Retinal pigment epithelial cell (primary cell): ENCODE data around the gene AKAP13.

Experiments used
- DNase-seq: peaks from one replicate; pipeline ENCODE4 v3.0.0-alpha.2; 2010; ENCODE audit warnings: low read depth
- H3K4me3 ChIP-seq: 2 replicates; pipeline ENCODE4 v1.5.1; 2011; ENCODE audit warnings: mild to moderate bottlenecking, low read length, control low read depth, moderate library complexity
- TF ChIP-seq, protein P1 (sequence below): conservative IDR thresholded peaks from 2 replicates; pipeline ENCODE4 v1.5.1; 2011; ENCODE audit warnings: low read depth, low read length, control low read depth, inconsistent platforms

Gene AKAP13

DNA sequence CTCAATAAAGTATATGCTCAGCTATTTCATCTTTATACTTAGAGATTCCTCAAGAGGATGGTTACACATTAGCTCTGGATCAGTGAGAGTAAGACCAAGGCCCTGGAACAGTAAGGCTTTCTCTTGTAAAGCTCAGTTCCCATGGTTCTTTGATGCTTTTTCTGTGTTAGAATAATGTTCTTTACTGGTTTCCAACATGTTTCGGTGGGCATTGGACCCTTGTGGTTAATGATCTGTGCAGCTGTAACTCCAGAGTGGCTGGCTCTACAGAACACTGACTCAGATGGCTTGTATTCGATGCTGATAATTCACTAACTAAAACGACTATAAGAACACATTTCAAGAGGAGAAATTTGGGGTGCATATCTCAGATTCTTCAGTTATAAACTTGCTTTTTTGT is 114.7 kb downstream of the AKAP13 start:
- TF ChIP-seq, protein P1, sequence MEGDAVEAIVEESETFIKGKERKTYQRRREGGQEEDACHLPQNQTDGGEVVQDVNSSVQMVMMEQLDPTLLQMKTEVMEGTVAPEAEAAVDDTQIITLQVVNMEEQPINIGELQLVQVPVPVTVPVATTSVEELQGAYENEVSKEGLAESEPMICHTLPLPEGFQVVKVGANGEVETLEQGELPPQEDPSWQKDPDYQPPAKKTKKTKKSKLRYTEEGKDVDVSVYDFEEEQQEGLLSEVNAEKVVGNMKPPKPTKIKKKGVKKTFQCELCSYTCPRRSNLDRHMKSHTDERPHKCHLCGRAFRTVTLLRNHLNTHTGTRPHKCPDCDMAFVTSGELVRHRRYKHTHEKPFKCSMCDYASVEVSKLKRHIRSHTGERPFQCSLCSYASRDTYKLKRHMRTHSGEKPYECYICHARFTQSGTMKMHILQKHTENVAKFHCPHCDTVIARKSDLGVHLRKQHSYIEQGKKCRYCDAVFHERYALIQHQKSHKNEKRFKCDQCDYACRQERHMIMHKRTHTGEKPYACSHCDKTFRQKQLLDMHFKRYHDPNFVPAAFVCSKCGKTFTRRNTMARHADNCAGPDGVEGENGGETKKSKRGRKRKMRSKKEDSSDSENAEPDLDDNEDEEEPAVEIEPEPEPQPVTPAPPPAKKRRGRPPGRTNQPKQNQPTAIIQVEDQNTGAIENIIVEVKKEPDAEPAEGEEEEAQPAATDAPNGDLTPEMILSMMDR, result no peak
- DNase-seq, result no peak
- no peak overlapping the region for H3K4me3 ChIP-seq

DNA sequence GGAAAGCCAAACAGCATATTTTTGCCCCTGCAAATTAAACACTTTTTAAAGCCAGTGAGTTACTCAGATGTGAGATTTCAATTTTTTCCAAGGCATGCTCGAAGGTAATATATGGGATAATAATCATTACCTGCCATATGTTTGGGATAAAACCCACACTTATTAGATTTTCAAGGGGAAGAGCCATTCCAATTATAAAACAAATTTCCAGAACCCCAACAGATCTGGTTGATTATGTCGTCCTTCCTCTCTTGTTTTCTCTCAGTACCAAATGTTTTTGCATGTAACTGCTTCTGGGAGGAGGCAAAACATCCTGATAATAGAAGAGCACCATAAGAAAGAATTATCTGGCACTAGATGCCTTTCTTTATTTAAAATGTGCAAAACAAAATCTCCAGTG is 115.1 kb downstream of the AKAP13 start:
- DNase-seq, result no peak
- TF ChIP-seq, protein P1, result no peak
- no peak overlapping the region for H3K4me3 ChIP-seq

DNA sequence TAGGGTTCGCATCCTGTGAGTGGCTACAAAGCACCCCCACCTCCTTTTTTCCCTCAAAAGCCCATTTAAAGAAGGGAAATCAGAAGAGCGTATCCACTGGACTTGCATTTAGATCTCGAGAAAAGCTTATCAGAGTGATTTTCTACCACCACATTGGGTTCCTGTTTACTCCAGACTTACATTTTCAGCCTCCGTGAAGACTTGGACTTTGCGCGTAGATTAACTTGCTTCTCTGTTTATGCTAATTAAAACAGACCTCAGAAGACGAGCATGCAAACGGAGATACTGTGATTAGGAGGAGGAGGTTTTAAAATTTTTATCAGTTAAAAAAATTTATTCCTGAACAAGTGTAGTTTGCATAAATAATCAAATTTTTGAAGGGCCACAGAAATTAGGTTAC is 115.7 kb downstream of the AKAP13 start:
- no peak for DNase-seq
- TF ChIP-seq, protein P1, result no peak

DNA sequence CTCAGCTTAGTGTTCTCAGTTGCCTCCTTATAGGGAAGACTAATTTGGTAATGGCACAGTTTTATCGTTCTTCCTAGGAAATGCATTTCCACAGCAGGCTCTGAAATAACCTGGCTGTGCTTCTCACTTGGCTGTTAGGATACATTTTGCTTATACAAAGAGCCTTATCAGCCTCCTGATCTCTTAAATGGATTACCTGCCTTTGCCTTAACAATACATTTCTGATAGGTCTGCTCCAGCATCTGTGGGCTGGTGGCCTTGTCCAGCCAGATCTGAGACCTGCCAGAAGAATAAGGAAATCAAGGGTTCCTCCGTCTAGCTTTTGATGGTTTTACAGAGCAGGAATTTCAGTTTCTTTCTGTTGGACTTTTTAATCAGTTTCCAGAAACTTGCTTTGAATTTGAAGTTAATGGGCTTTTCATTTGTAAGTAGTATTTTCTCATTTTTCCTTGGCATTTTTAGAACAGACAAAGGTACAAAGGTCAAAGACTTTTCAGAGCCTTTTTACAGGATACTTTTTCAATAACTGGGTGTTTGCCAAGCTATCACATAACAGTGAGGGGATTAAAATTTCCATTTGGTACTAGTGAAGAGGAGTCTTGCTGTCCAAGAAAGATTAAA is 116.3 kb downstream of the AKAP13 start:
- H3K4me3 ChIP-seq, result no peak overlapping the region
- TF ChIP-seq, protein P1, result no peak
- no peak for DNase-seq

More for the DNA sequence above, 115.7 kb downstream of the AKAP13 start:
- H3K4me3 ChIP-seq, result no peak overlapping the region

DNA sequence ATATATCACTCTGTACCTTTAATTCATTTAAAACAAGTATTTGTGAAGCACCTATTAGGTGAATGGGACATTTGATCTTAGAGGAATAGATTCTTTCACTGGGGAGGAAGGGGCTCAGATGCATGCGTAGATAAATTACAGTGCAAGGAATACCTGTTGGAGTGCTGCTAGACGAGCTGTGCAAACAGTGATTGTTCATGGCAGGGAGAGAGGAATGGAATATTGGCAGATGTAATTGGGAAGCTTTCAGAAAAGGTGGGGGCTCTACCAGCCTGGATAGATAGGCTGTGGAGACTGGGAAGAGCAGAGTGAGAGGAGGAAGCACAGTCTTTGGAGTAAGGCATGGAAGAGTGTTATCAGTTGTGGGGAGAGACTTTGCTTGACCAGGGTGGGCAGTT is 116.8 kb downstream of the AKAP13 start:
- H3K4me3 ChIP-seq, result no peak overlapping the region
- no peak for DNase-seq
- TF ChIP-seq, protein P1, result no peak

DNA sequence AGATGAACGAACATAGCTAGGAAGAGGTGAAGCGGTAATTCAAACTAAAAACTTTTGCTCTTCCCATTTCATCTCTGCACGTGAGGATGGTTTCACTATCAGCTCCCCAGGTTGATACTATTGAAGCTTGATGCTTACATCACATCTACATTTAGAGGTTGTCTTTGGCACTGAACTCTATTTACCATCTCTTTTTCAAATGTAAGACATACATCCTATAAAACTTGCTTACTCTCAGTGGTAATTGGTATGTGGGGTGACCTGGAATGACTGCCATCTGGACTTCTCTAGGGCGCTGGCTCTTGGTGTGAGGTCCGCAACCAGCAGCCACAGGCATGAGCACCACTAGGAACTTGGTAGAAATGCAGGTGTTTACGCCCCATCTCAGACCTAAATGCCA is 118.1 kb downstream of the AKAP13 start:
- no peak for DNase-seq
- H3K4me3 ChIP-seq, result no peak overlapping the region
- TF ChIP-seq, protein P1, result no peak

DNA sequence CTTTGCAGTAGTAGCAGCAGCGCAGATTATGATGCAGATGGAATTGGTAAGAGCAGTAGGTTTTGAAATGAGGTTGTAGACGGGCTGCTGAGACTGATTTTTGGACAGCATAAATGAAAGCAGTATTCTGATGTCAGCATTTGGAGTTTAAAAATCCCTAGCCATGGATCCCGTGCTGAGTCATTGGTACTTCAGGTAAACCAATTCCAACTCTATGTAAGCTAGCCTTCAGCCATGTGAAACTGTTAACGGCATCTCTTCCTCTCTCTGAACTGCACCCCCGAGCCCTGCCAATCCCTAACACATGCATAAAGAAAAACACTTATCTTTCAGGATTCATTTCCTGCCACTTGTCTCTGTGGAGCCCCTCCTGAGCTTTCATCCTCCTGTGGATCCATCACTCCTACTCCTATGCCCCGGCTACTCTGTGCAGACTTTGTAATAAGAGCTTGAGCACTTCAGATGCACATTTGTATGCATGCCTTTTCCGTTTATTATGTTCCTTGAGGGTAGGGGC is 119.0 kb downstream of the AKAP13 start:
- no peak overlapping the region for H3K4me3 ChIP-seq
- no peak for DNase-seq
- TF ChIP-seq, protein P1, result no peak
